T-helper 1 cell (primary cell): ENCODE measurements around the gene SNCB.
A peak's percentile ranks its signal among the peaks of the same experiment; 100 is the strongest.
"Not testable (repeated sequence)": the region's sequence is repeated elsewhere in the genome, so short reads cannot be mapped to it uniquely, and the experiment has no call there.

Source experiments
- DNase-seq, 5 donors: peaks; one replicate each; pipeline ENCODE4 v3.0.0-alpha.2; 2012 to 2020

Gene SNCB

GRCh38 chr5:176596689-176597416 is 33.5 kb downstream of the SNCB start:
- DNase-seq = peak; percentile 47 to 67 (median 64)

GRCh38 chr5:176596069-176596644 is 34.2 kb downstream of the SNCB start:
- no peak for DNase-seq

GRCh38 chr5:176595386-176595943 is 34.9 kb downstream of the SNCB start:
- no peak for DNase-seq

GRCh38 chr5:176594554-176594953 is 35.8 kb downstream of the SNCB start:
- no peak for DNase-seq

- DNase-seq = no peak
Observed at GRCh38 chr5:176593273-176593869, 37.0 kb downstream of the SNCB start.

- DNase-seq = no peak
Observed at GRCh38 chr5:176592573-176592972, 37.8 kb downstream of the SNCB start.

GRCh38 chr5:176591667-176592066 is 38.7 kb downstream of the SNCB start:
- not testable (repeated sequence) for DNase-seq

- no peak for DNase-seq
Observed at GRCh38 chr5:176590035-176590717, 40.2 kb downstream of the SNCB start.

GRCh38 chr5:176589039-176589769 is 41.1 kb downstream of the SNCB start:
- DNase-seq = no peak

GRCh38 chr5:176588297-176588696 is 42.0 kb downstream of the SNCB start:
- no peak for DNase-seq

- DNase-seq = no peak
Observed at GRCh38 chr5:176587398-176587797, 42.9 kb downstream of the SNCB start.

- no peak for DNase-seq
Observed at GRCh38 chr5:176583076-176583475, 47.3 kb downstream of the SNCB start.

- no peak for DNase-seq
Observed at GRCh38 chr5:176581361-176581760, 49.0 kb downstream of the SNCB start.

- no peak for DNase-seq
Observed at GRCh38 chr5:176579323-176579722, 51.0 kb downstream of the SNCB start.

- DNase-seq = peak in 3 of 5 donors; percentile 30 to 47 (median 32)
Observed at GRCh38 chr5:176578391-176578808, 51.9 kb downstream of the SNCB start.

- no peak for DNase-seq
Observed at GRCh38 chr5:176577312-176578176, 52.8 kb downstream of the SNCB start.

- no peak for DNase-seq
Observed at GRCh38 chr5:176575488-176576422, 54.6 kb downstream of the SNCB start.

- DNase-seq = no peak
Observed at GRCh38 chr5:176575066-176575465, 55.3 kb downstream of the SNCB start.

- no peak for DNase-seq
Observed at GRCh38 chr5:176574297-176574591, 56.1 kb downstream of the SNCB start.

- peak; percentile 46 to 75 (median 58) for DNase-seq
Observed at GRCh38 chr5:176573564-176574296, 56.6 kb downstream of the SNCB start.
